Measurements from ENCODE around the gene SLC4A1AP.

The SLC4A1AP gene

DNA sequence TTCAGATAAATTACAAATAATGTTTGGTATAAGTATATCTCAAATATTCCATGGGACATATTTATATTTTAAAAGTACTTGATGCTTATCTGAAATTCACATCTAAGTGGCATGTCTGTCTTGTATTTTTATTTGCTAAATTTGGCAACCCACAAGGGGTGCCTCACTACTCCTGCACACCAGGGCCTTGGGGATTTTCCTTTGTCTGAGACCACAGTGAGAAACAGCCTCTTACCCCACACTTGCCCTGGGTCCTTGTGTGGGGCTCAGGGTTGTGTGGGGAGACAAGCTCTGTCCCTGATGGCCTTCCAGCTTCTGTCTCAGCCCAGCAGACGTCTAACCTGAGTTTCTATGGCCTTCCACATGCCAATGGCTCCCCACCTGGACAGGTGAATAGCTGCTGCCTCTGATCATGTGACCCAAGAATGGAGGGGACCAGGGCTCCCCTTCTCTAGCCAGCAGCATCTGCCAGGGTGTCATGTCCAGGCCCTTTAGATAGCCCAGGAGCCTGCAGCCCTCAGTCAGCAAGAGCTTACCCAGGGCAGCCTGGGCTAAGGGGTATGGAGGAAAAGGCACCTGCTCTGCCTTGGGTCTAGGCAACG, 58.3 kb downstream of the SLC4A1AP start:
- DNase-seq, result no peak

DNA sequence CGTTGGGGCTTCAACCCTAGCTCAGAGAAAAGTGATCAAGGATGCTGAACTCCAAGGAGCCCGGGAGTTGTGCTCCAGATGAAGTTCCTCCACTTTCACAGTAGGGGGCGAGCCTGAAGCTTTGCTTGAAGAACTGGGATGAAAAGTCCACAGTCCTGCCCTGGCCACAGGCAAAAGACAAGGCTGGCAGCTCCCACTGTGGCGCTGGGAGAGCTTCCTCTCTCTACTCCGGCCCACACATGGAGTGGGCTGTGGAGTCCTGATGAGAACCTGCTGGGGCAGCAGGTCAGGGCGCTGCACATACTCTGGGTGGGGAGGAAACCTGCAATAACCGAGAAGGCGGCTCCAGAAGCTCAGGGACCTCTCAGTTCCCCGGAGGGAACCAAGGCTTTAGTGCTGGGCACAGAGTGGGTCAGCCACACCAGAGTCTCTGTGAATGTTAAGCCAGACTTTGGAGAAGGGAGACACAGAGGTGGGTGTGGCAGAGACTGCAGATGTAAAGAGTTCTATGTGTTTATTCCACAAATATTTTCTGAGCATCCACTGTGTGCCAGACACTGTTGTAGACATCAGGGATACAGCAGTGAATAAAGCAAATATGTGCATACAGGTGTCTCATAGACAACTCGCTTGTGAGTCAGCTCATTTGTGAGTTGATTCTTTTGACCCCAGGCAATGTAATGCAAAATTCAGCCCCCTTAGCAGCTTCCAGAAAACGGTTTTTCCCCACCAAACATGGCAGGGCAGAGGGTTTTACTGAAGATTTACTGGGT, 59.9 kb downstream of the SLC4A1AP start:
- DNase-seq, result peak; percentile 76

DNA sequence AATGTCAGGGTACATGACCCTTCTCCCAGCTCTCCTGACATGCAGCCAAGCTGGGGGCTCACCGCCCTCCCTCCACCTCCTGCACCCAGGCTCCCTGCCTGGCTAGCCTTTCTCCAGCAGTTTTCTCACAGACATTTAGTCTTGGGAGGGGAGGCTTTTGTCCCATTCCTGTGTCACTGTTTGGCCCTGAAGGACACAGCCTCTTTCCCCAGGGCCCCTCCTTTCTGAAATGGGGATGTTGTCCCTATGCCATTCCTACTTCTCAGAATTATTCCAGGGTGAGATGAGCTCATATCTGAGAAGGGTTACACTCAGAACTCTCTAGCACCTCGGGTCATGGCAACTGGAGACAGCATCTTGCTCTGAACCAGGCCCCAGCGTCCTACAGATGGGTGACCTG, 60.5 kb downstream of the SLC4A1AP start:
- no peak for DNase-seq

DNA sequence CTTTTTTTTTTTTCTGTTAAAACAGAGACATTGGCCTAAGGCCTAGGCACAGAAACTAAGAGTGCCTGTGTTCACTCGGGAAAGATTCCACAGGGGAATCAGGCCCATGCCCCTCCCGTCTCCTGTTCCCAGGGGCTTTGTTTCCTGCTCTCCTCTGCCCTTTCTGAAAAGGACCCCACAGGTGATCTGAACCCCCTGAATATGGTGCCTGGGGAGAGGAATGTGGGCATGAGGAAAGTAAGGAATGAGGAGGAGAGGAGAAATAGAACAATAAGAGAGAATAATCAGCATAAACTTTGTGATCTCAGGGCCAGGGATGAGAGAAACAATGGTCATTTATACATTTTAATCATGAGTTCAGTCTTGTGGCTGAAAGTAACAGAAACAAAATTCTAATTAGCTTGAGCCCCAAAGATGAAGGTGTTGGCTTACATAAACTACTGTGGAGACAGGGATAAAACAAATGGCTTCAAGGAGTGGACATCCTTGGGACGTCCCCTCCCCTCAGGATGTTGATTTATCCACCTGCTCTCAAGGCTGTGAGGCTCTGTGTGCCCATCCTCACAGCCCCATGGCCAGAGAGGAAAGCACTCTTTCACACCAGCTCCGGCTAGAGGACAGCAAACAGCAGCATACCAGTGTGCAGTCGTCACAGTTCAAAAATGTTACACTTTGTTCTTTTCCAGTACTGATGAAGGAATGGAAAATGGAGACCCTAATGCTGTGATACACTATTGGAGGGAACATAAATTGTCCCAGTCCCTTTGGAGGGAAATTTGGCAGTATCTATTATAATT, 61.4 kb downstream of the SLC4A1AP start:
- no peak for DNase-seq

DNA sequence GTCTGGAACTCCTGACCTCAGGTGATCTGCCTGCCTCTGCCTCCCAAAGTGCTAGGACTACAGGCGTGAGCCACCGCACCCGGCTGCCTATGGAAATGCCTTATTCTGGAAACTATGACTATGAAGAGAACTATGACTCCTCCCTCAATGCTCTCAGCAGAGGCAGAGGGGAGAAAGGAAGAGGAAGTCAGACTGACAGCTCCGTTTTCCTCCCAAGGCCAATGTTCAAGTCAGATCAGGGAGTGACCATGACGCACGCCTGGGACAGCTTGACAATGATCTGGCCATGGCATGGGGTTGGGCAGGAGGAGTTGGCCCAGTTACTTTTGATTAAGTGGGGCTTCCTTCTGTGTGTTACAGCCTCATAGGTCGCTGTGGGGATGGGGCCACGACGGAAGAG, 63.6 kb downstream of the SLC4A1AP start:
- DNase-seq, result peak; percentile 88

DNA sequence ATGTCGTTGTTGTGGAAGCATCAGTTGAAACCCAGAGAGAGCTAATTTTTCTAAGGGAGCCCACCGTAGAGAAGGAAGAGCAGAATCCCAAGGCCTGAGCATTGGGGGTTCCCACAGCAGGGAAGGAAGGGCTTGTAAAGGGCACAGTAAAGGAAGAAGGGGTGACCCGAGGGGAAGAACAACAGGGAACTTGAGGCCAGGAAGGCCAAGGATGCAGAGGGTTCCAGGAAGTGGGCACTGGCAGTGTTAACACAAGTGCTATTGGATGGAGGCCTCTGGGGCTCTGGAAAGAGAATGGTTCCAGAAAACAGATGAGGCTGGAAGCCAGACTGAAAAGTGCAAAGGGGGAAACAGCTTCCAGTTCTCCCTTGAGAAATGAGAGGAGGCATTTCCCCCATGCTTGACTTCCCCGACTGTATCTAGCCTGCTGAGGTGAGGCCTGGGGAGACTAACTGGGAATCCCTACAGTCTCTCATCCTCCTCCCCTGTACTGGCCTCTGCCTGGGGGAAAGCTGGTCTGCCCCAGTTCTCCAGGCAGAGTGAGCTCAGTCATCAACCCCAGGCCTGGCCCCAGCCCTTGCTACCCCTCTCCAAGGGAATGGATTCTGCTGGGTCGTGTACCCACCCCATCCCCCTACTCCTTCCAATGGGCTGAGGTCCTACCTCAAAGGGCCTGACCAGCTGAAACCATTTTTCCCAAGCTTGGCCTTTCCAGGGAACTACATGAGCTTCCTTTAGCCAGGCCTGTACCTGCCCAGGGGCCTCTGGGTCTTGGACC, 64.6 kb downstream of the SLC4A1AP start:
- DNase-seq, result no peak

DNA sequence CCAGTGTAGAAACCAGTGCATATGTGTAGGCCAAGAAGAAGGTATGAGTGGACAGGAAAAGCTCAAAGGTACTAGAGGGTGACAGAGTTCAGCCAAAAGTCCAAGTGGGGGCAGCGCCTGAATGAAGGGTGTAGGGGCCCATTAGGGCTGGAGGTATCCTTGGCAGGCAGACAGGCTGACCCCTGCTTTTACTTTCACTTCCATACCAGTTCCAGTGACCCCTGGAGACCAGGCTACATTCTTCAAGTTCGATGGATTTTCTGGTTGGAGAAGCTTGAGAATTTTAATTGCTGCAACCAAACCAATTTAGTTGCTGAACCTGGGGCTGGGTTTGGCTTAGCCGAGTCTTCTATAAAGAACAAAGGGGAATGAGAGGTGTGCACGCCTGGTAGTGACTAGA, 65.5 kb downstream of the SLC4A1AP start:
- DNase-seq, result no peak

DNA sequence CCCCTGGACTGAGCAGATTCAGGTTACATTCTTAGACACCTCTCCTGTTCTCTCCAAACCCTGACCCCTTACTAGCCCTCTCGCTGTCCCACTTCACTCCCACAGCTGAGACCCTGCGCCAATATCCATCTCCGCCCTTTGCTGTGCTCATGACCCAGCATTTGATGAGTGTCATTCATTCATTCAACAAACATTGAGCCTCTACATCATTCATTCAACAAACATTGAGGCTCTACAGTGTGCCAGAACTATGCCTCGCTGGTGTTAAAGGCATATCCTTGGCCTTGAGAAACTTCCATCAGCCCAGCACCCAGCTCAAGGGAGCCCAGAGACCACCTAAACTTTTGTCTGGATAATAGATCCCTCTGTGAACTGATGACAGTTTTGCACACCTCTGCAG, 65.9 kb downstream of the SLC4A1AP start:
- DNase-seq, result no peak

DNA sequence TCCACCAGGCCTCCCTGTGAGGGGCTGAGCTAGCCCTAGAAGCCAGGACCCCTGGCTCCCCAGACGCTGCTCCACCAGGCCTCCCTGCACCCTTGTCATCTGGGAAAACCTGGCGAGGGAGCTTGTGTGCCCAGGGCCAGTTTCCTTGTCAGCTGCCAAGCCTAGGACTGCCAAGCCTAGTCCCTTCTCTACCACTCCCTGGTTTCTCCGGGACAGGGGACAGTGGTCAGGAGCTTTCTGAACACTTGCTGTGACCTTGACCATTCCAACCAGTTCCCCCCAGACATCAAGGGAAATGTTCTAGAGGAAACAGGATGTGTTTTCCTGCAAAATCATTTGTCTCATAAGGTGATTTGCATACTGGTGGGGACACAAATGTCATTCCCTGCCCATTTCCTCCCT, 66.6 kb downstream of the SLC4A1AP start:
- DNase-seq, result no peak

DNA sequence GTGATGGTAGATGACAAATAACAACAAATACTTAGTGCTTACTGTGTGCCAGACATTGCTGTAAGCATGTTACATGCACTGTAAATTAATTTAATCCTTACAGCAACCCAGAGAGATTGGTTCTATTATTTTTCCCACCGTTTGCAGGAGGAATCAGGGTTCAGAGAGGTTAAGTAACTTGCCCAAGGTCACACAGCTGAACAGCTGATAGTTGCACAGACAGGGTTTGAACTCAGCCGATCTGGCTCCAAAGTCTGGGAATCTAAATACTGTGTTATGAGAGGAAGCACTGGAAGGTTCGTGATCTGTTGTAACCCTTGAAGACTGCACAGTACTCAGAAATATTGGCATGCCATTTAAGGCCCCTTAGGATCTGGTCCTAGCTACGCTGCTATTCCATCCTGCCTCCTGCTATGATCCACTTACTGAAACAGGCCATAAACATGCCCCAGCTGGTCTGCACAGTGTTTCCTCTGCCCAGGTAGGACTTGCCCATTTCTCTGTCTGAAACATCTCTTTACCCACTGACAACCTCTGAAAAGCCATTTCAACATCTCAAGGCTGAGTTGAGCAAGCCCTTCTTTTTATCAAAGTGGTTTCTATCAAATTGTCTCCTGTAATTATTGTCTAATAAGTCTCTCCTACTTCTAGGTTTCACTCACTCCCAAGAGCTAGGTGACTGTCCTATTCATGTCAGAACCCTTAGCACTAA, 67.4 kb downstream of the SLC4A1AP start:
- DNase-seq, result no peak

DNA sequence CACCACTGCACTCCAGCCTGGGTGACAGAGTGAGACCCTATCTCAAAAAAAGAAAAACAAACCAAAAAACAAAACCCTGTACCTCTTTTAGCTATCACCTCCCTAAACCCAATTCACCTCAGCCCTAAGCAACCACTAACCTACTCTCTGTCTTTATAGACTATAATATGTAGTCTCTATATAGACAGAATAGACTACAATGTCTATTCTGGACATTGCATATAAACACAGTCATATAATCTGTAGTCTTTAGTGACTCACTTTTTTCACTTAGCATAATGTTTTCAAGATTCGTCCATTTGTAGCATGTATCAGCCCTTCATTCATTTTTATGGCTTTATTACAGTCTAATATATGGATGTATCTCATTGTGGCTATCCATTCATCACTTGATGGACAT, 70.6 kb downstream of the SLC4A1AP start:
- no peak for DNase-seq

DNA sequence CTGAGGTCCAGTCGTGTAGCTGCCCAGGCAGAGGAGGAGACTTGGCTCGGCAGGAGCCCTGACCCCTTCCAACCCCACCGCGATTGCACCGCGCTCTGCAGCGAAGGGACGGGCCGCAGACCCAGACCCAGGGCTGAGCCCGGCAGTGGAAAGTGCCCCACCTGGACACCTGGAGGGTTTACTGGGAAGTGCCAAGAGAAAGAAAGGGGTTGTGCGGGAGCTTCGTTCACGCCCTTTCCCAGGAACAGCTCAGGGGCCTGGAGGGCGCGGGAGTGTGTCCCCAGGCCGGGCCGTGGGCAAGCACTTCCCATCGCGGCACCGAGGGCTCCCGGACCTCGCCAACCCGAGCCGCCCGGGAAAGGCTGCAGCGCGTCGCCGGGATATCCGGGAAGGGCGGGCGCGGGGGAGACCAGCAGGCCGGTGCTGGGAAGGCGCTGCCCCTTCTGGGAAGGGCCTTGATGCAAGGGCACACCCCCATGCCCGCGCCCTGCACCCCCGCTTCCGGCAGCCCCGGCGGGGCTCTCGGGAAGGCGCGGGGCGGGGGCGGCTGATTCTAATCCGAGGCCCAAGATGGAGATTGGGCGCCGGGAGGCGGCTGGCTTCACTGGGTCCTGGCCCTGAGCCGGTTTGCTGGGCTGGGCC, 71.7 kb downstream of the SLC4A1AP start:
- peak; percentile 87 for DNase-seq

DNA sequence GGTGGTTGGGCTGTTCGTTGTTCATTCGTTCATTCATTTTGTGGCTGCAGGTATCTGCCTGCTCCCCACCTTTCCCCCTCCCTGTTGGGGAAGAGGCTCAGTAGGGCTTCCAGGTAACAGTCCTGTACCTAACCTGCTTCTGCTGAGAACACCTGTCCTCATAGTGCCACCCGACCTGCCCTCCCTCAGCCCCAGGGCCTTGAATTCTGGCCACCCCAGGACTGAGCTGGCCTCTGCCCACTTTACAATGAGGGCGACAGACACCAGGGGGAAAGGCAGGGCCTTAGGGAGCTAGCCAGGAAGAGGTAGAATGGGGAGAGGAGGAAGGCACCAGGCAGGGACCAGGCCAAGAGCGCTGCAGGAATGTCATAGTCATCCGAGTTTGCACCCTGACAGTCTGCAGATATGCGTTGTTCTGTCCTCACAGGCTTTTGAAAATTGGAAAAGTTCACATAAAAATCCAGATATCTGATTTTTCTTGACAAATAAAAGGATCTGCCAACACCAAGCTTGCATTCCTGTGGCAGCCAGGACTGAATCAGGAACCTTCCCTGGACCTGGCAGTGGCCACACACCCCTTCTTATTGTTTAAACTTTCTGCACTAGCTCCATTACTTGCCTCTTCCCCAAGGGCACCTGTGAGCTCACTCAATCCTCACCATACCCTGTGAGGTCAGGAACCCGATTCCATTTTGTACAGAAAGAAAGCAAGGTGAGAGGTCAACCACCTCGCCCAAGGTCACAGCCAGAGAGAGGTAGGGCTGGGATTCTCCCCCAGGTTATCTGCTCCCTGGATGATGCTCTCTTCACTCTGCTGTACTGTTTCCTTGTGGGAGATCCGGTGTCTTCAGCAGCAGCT, 72.6 kb downstream of the SLC4A1AP start:
- no peak for DNase-seq

DNA sequence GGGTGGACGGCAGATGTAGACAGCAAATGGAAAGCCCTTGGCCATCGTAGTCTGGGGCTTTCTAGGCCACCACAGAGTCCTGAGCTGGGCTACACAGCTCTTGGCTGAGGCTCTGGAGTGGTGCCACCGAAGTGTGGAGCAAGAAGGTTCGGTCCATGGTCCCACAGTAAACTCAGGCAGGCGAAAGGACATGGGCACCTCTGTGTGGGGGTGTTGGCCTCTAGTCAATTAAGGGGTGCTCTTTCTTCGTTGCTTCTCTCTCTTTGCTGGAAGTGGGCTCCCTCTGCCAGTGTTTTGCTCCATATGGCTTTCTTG, 73.2 kb downstream of the SLC4A1AP start:
- DNase-seq, result no peak

DNA sequence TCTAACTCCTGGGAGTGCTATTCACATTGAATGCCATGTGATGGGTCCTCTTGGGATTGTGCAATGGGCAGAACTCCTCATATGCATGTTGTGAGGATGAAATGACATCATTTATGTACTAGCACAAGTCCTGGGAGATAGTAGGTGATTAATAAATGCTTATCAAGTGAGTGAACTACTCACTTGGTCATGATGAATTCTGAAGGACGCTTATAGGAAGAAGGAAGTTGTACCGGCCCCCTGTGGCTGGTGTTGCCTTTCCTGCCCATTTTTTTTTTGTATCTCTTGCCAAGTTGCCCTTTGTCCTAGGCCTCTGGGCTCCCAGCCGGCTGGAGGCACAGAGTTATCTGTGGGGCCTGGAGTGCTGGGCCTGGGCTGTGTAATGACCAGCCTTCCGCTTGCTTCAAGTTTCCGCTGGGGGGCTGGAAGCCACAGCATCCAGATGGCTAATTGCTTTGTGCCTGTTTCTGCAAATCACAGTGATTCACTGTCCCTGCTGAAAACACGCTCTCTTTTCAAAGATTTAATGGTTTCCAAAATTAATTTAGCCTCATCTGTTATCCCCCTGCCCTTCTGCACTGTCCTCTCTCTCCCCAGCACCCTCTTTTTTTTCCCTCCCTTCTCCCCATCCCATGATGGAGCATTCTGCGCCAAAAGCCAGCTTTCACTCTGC, 74.1 kb downstream of the SLC4A1AP start:
- DNase-seq, result peak; percentile 82

DNA sequence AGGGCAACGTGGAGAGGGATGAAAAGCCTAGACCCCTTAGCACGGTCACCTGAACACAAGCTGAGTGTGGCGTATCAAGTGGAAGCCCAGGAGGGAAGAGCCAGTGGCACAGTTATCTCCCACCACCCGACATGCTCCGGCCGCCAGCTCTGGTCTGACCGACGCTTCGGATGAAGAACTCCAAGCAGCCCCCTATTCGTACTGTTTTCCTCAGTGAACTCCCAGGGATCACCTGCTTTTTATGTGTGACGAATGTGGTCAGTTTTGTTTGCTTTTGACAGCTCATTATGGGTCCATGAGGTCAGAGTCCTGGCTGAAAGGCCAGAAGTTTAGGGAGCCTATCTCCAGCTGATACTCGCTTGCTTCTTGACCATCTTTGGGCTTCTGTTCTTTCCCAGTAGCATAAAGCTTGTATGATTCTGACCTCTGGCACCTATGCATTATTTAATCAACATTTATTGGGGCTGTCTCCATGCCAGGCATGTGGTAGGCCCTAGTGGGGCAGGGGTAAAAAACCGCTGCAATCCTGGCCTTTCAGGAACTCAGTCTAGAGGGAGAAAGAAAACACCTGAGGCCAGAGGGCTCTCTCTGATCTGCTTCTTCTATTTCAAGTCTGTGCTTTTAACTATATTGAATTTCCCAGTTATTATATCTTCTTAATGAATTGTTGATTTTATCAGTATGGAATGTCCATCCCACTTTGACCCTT, 74.8 kb downstream of the SLC4A1AP start:
- DNase-seq, result no peak

DNA sequence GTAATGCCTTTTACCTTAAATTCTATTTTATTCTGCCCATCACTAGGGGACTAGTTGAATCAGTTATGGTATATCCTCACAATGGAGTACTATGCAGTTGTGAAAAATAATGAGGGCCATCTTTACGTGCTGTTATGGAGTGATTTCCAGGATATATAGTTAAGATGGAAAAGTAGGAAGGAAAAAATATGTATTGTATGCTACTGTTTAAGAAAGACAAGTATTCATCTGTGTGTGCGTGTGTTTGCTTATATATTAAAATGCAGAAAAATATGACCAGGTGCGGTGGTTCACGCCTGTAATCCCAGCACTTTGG, 75.3 kb downstream of the SLC4A1AP start:
- DNase-seq, result no peak

DNA sequence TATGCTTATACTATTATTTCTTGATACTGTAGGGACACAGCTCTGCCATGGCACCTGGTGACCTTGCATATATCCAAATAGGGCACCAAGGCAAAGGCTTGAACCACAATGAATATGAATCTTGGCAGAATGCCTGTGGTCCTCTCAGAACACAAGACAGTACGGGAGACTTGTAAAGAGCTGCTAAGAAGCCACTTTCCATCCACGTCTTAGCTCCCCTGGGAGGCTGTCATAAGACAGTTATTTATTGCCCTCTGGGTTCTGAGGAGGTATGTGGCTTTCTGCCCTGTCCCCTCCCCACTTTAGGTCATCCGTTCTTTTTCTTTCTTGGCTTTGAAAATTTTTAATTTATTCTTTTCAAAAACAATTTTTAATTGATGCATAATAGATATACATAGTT, 78.0 kb downstream of the SLC4A1AP start:
- DNase-seq, result no peak

DNA sequence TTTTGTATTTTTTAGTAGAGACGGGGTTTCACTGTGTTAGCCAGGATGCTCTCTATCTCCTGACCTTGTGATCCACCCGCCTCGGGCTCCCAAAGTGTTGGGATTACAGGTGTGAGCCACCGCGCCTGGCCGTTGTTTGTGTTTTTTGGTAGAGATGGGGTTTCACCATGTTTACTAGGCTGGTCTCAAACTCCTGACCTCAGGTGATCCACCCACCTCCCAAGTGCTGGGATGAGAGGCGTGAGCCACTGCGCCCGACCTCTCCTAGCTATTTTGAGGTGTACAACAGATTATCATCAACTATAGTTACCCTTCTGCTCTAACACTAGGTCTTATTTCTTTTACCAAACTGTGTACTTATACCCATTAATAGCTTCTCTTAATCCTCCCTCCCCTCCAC, 78.9 kb downstream of the SLC4A1AP start:
- no peak for DNase-seq
